IPS-15b (cell line): ENCODE data around the gene TBC1D24.

Experiments
- H3K27me3 ChIP-seq: one replicate; pipeline ENCODE4 v1.6.1; 2013; ENCODE audit warnings: low read length; ENCODE audit not compliant: control insufficient read depth, insufficient read depth
- H3K36me3 ChIP-seq: one replicate; pipeline ENCODE4 v1.6.1; 2013; ENCODE audit warnings: low read length; ENCODE audit not compliant: control insufficient read depth, insufficient read depth
- H3K4me1 ChIP-seq: one replicate; pipeline ENCODE4 v1.6.1; 2013; ENCODE audit warnings: mild to moderate bottlenecking, low read length; ENCODE audit not compliant: control insufficient read depth, insufficient read depth
- H3K4me3 ChIP-seq: one replicate; pipeline ENCODE4 v1.5.1; 2013; ENCODE audit warnings: low read depth, low read length
- H3K9ac ChIP-seq: one replicate; pipeline ENCODE4 v1.6.1; 2013; ENCODE audit warnings: low read depth, mild to moderate bottlenecking, low read length
- H3K9me3 ChIP-seq: one replicate; pipeline ENCODE4 v1.6.1; 2013; ENCODE audit warnings: mild to moderate bottlenecking, low read length; ENCODE audit not compliant: control insufficient read depth, insufficient read depth

The TBC1D24 gene

DNA sequence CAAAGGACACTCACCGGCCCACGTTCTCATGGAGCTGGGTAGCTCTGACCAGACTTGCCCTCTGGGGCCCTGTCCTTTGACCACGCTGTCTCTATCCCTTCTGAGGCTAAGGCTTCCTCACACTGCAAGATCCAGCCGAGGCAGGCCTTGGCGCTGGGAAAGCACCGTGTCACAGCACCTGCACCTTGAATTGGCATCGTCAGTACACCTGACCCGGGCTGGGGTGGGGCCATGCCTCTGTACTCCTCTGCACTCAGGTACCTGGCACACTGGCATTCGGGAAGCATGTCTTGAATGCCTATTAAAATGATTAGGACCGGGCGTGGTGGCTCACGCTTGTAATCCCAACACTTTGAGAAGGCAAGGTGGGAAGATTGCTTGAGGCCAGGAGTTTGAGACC lies 6.0 kb downstream of the TBC1D24 start:
- no peaks in the 10 kb centered on the region for H3K36me3 ChIP-seq
- H3K4me1 ChIP-seq = peaks cover under 1% of the 10 kb centered on the region
- H3K27me3 ChIP-seq = no peaks in the 10 kb centered on the region
- H3K4me3 ChIP-seq = no peak overlapping the region
- no peak overlapping the region for H3K9ac ChIP-seq
- H3K9me3 ChIP-seq = no peaks in the 10 kb centered on the region

DNA sequence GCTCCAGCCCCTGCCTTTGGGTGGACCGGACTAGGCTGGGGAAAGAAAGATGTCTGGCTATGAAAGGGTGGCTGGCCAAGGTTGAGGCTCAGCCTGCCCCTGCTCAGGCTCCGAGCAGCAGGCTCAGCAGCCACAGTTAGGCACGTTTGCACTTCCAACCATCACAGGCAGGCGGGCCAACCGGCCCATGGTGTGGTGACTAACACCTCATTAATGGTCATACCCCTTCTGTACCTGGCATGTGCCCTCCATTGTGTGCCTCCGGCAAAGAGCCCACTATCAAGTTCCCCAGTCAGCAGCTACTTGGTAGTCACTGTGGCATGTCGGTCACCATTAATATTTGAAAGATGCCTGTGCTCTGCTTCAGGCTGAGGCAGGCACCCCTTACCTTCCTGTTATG lies 6.7 kb downstream of the TBC1D24 start:
- Histone ChIP-seq H3K36me3 (no peaks in the 10 kb centered on the region), H3K4me3 (no peak overlapping the region), H3K27me3 (no peaks in the 10 kb centered on the region), H3K4me1 (no peaks in the 10 kb centered on the region), H3K9ac (no peak overlapping the region), H3K9me3 (no peaks in the 10 kb centered on the region)

DNA sequence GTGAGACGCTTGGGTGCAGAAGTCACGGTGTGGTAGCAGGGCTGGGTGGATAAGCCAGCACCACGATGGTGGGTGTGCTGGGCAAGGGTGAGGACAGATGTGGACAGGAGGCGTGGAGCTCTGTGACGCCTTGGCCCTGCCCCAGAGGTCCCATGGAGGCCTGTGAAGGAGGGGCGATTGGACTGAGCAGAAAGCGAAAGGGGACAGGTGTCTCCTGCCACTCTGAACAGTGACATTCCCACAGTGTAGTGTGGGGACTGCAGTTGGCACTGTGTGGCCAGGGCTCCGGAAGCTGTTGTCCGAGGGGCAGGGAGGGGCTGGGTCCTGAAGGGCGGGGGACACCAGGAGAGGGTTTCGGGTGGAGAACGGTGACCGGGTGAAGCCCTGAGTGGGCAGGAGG lies 7.3 kb downstream of the TBC1D24 start:
- Histone ChIP-seq H3K27me3 (no peaks in the 10 kb centered on the region), H3K36me3 (no peaks in the 10 kb centered on the region), H3K9me3 (no peaks in the 10 kb centered on the region), H3K9ac (no peak overlapping the region), H3K4me3 (no peak overlapping the region), H3K4me1 (no peaks in the 10 kb centered on the region)

DNA sequence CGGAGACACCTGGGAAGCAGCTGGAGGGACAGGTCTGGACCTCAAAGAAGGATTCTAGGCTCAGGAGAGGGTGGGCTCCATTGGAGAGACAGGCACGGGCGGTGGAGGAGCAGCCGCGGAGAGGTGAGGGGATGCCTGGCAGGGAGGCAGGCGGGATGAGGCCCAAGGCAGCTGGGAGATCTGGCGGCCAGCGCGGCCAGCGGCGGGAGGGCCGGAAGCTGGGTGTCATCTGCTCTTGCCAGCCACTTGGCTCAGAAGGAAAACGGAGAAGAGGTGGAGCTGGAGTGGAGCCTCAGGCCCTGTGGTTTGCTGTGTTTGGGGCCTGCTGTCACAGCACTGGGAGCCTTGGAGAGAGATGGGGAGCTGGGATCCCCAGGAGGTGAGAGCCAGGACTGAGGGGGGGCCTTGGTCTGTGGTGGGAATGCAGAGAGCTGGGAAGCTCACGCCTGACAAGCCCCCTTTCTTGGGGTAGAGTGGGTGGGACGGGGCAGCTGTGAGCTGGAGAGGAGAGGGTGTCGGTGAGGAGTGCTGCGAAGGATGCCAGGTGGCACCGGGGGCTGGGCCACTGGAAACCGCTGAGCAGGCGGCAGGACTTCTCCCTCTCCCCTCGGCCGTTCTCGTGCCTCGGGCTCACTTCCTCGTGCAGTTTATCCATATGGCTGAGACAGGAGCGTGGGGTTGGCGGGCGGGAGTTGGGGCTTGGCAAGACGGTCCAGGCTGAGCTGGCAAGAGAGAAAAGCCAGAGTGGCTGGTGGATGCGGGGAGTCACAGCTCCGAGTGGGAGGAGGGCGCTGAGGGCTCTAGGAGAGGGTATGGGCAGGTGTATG lies 8.0 kb downstream of the TBC1D24 start:
- no peaks in the 10 kb centered on the region for H3K36me3 ChIP-seq
- H3K9me3 ChIP-seq = no peaks in the 10 kb centered on the region
- H3K9ac ChIP-seq = no peak overlapping the region
- no peak overlapping the region for H3K4me3 ChIP-seq
- H3K27me3 ChIP-seq = no peaks in the 10 kb centered on the region
- no peaks in the 10 kb centered on the region for H3K4me1 ChIP-seq

DNA sequence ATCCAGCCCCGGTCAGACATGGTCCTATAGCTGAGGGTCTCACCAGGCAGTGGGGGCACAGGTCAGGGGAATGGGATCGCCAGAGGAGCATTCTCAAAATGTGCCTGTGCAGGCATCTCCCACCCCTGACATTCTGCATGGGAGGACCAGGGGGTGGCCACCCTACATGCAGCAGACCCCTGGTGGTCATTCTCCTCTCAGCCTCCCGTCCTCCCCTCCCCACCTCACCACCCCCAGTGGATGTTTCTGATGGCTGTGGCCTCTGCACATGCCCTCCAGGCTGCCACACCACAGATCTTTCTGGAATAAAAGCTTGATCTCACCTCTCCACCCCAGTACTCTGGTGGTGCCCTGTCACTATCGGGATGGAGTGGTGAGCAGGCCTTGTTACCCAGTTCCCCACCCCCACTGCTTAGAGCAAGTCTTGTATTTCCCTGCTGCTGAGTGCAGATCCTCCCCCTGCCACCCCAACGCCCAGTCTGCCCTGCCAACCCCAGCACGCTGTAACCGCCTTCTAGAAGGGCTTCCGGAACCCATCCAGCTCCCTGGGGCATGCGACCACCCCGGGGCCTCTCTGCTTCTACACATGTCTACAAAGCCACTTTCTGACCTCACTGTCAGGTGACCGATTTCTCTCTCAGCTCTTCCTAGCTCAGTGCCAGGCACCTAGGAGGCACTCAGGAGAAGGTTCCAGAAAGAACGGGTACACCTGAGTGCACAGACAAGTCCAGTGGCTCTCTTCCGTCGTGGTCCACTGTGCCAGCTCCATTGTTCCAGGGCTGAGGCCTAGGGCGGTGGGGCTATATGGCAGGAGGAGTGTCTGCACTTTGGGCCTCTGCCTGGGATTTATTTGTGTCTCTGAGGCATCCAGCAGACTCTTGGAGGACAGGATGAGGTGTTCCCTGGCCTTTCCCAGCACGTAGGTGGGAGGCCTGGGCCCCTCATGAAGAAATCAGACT lies 9.3 kb downstream of the TBC1D24 start:
- Histone ChIP-seq H3K9me3 (no peaks in the 10 kb centered on the region), H3K4me1 (no peaks in the 10 kb centered on the region), H3K27me3 (no peaks in the 10 kb centered on the region), H3K9ac (no peak overlapping the region), H3K4me3 (no peak overlapping the region), H3K36me3 (no peaks in the 10 kb centered on the region)

DNA sequence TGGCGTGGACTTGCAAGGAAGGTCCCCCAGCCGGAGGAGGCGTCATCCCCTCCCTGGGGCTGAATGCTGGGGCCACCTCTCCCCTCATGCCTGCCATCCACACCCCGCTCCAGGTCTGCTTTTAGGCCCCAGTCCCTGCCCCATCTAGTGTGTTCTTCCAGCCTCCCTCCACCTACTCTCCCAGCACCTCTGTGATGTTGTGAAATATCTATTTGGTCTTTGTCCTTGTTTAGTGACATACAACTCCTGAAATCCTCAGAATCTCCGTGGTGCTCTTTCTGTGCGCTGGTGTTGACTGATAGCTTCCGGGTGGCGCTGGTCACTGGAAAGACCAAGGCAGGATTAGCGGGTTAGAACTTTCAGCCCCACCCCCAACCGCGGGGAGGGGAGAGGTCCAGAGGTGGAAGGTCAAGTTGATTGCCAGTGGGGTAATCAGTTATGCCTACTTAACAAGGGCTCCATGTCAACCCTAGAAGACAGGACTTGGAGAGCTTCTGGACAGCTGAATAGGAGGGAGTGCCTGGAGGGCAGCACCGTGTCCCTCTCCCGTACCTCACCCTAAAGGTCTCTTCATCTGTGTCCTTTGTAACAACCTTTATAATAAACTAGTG lies 10.1 kb downstream of the TBC1D24 start:
- Histone ChIP-seq H3K9me3 (no peaks in the 10 kb centered on the region), H3K9ac (no peak overlapping the region), H3K27me3 (no peaks in the 10 kb centered on the region), H3K4me1 (no peaks in the 10 kb centered on the region), H3K4me3 (no peak overlapping the region), H3K36me3 (no peaks in the 10 kb centered on the region)

DNA sequence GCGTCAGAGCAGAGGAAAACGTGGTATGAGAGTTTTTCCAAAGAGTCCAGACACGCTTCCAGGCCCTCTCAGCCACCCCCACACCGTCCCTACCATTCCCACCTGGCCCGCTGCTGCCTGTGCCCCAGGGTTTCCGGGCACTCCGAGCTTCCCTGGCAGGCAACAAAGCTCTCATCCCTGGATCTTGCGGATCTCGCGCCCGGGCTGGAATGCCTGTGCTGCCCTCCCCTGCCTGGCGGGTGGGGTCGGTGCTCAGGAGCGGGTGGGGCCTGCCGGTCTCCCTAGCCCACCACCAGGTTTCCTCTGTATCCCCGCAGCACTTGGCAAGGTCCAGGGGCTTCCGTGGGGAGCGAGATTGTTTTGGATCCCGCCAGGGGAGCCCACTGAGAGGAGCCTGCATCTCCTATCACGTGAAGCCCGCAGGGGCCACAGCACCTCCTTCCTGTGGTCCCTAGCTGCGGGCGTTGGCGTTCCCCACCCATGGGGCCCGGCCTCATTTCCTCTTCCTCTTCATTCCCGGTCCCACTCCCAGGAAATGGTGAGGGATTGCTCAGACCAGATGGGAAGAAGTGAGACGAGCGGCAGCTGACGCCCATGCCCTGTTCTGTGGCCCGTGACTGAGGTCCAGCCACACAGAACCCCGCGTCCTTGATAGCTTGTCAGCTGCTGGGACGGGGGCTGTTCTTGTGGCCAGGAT lies 11.0 kb downstream of the TBC1D24 start:
- Histone ChIP-seq H3K4me3 (no peak overlapping the region), H3K4me1 (no peaks in the 10 kb centered on the region), H3K36me3 (no peaks in the 10 kb centered on the region), H3K9ac (no peak overlapping the region), H3K27me3 (no peaks in the 10 kb centered on the region), H3K9me3 (no peaks in the 10 kb centered on the region)

DNA sequence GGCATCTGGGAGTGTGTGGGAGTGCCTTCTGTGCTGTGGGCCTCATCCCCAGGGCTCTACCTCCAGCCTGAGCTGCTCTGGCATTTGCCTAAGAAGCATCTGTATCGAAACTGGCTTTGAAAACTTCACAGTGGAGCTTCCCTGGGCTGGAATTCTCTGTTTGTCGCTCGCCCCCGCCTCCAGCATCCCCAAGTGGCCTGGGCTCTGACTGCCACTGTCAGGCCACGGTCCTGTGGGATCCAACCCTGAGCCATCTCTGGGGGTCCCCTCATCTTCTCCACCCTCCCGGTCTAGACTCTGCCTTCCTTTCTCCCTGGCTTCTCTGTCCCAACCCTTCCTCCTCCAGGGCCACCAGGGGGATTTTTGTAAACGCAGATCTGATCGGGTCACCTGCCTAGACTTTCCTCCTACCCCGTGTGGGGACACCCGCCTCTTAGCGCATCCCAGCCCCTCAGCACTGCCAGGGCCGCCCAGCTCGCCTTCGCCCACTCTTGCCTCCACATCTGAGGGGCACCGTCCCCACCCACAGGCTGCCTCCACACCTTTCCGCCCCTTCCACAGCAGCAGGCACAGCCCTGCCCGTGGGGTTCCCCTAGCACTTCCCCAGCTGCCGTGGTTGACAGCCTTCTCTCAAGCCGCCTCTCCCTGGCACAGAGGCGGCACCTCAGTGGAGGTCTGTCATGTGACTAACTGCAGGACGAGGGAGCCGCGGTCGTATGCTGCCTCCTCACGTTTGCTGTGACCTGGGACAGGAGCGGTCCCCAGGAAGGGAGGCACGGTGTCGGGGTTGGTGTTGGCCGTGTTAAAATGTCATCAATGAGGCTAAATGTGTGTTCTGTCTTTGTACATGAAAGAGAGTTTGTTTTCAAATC lies 12.0 kb downstream of the TBC1D24 start:
- Histone ChIP-seq H3K9me3 (no peaks in the 10 kb centered on the region), H3K4me1 (no peaks in the 10 kb centered on the region), H3K36me3 (no peaks in the 10 kb centered on the region), H3K27me3 (no peaks in the 10 kb centered on the region), H3K9ac (no peak overlapping the region), H3K4me3 (no peak overlapping the region)

DNA sequence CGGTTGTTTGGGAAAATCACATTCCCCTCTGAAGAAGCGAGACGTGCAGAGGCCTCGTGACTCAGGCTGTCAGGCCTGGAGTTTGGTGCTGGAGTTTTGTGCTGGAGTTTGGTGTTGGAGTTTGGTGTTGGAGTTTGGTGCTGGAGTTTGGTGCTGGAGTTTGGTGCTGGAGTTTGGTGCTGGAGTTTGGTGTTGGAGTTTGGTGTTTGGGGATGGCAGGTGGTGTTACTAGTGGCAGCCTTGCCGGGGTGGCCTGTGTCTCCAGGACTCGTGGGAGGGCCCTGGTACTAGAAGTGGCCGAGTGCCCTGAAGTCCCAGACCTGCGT lies 12.6 kb downstream of the TBC1D24 start:
- H3K4me1 ChIP-seq = no peaks in the 10 kb centered on the region
- H3K9ac ChIP-seq = no peak overlapping the region
- H3K4me3 ChIP-seq = no peak overlapping the region
- no peaks in the 10 kb centered on the region for H3K27me3 ChIP-seq
- no peaks in the 10 kb centered on the region for H3K9me3 ChIP-seq
- H3K36me3 ChIP-seq = no peaks in the 10 kb centered on the region

DNA sequence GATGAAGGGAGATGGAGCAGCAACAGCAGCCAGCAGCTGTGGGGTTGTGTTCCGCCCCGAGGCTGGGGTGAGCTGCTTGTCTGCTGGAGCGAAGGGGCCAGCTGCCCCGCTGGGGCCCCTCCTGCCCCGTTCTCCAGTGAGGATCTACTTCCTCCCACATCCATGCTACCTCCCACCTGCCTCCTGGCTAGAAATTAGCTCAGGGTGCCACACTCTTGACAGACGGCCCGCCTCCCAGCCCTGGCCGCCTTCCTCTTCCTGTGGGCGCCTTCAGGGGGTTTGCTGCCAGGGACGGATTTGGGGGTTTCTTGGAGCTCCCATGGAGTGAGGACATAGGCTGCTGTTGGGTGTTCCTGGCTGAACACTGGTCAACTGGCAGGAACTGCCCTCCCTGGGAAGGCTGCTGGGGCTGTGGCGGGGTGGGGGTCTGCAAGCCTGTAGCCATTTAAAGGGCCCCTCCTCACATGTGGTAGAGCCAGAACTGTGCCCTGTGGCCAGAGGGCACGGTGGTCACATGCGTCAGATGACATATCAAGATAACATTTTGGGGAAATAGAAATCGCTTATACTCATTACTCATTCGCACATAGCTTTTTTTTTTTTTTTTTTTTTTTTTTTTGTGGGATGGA lies 13.1 kb downstream of the TBC1D24 start:
- H3K36me3 ChIP-seq = no peaks in the 10 kb centered on the region
- no peak overlapping the region for H3K9ac ChIP-seq
- H3K27me3 ChIP-seq = no peaks in the 10 kb centered on the region
- H3K9me3 ChIP-seq = no peaks in the 10 kb centered on the region
- no peak overlapping the region for H3K4me3 ChIP-seq
- no peaks in the 10 kb centered on the region for H3K4me1 ChIP-seq
